ENCODE measurements around the gene POU3F3.

The POU3F3 gene

GRCh38 chr2:104816143-104816542, 37.8 kb upstream of the POU3F3 start (continued):
- TF ChIP-seq ATF2 (tag by site-specific recombination; IDR thresholded peaks at IDR 0.05; ENCODE audit: low read depth) (no peak), ZNF792 (tag by site-specific recombination; IDR thresholded peaks at IDR 0.05) (no peak), ZNF629 (tag by site-specific recombination; IDR thresholded peaks at IDR 0.05) (no peak), TRIM28 (IDR thresholded peaks at IDR 0.05; ENCODE audit: borderline replicate concordance, low read length) (no peak), MYNN (tag by site-specific recombination; IDR thresholded peaks at IDR 0.05; ENCODE audit: borderline replicate concordance) (no peak), ZNF701 (tag by site-specific recombination; IDR thresholded peaks at IDR 0.05) (no peak), MZF1 (tag by site-specific recombination; IDR thresholded peaks at IDR 0.05; ENCODE audit: borderline replicate concordance) (no peak), ZBTB7A (tag by site-specific recombination; IDR thresholded peaks at IDR 0.05; ENCODE audit: low read depth) (no peak), ZNF26 (tag by site-specific recombination; IDR thresholded peaks at IDR 0.05) (no peak), KLF16 (tag by site-specific recombination; IDR thresholded peaks at IDR 0.05) (no peak), YY1 (tag by site-specific recombination; IDR thresholded peaks at IDR 0.05) (no peak), ZNF202 (tag by site-specific recombination; IDR thresholded peaks at IDR 0.05; ENCODE audit: borderline replicate concordance) (no peak), ZNF654 (tag by site-specific recombination; IDR thresholded peaks at IDR 0.05; ENCODE audit: low read depth) (no peak)
- TF ChIP-seq, protein P1, sequence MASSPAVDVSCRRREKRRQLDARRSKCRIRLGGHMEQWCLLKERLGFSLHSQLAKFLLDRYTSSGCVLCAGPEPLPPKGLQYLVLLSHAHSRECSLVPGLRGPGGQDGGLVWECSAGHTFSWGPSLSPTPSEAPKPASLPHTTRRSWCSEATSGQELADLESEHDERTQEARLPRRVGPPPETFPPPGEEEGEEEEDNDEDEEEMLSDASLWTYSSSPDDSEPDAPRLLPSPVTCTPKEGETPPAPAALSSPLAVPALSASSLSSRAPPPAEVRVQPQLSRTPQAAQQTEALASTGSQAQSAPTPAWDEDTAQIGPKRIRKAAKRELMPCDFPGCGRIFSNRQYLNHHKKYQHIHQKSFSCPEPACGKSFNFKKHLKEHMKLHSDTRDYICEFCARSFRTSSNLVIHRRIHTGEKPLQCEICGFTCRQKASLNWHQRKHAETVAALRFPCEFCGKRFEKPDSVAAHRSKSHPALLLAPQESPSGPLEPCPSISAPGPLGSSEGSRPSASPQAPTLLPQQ (tag by site-specific recombination; IDR thresholded peaks at IDR 0.05) = no peak
- TF ChIP-seq, protein P2, sequence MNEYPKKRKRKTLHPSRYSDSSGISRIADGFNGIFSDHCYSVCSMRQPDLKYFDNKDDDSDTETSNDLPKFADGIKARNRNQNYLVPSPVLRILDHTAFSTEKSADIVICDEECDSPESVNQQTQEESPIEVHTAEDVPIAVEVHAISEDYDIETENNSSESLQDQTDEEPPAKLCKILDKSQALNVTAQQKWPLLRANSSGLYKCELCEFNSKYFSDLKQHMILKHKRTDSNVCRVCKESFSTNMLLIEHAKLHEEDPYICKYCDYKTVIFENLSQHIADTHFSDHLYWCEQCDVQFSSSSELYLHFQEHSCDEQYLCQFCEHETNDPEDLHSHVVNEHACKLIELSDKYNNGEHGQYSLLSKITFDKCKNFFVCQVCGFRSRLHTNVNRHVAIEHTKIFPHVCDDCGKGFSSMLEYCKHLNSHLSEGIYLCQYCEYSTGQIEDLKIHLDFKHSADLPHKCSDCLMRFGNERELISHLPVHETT (tag by site-specific recombination; IDR thresholded peaks at IDR 0.05) = no peak
- TF ChIP-seq, protein P3, sequence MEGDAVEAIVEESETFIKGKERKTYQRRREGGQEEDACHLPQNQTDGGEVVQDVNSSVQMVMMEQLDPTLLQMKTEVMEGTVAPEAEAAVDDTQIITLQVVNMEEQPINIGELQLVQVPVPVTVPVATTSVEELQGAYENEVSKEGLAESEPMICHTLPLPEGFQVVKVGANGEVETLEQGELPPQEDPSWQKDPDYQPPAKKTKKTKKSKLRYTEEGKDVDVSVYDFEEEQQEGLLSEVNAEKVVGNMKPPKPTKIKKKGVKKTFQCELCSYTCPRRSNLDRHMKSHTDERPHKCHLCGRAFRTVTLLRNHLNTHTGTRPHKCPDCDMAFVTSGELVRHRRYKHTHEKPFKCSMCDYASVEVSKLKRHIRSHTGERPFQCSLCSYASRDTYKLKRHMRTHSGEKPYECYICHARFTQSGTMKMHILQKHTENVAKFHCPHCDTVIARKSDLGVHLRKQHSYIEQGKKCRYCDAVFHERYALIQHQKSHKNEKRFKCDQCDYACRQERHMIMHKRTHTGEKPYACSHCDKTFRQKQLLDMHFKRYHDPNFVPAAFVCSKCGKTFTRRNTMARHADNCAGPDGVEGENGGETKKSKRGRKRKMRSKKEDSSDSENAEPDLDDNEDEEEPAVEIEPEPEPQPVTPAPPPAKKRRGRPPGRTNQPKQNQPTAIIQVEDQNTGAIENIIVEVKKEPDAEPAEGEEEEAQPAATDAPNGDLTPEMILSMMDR (tag by site-specific recombination; IDR thresholded peaks at IDR 0.05) = no peak

GRCh38 chr2:104818264-104818663, 35.7 kb upstream of the POU3F3 start:
- H3K36me3 ChIP-seq (ENCODE audit: control insufficient read depth in 2 of 2, insufficient read depth in 1 of 2, low read length in 2 of 2) = no peaks in the 10 kb centered on the region
- no peaks in the 10 kb centered on the region; the same call in 1 of the 2 replicates for H3K4me1 ChIP-seq (ENCODE audit: control insufficient read depth, insufficient read depth, low read length)
- no peak overlapping the region for H3K27ac ChIP-seq (ENCODE audit: extremely low read depth, low read depth, low read length)
- H3K9me3 ChIP-seq (ENCODE audit: control insufficient read depth, insufficient read depth, low read depth, low read length) = no peaks in the 10 kb centered on the region
- ChIA-PET POLR2A (no interaction called here), CTCF (no interaction called here)
- no peak overlapping the region for H3K4me3 ChIP-seq (ENCODE audit: low read depth, low read length)
- TF ChIP-seq ZNF621 (tag by site-specific recombination; IDR thresholded peaks at IDR 0.05) = no peak
- no peak for TF ChIP-seq ZNF266 (tag by site-specific recombination; IDR thresholded peaks at IDR 0.05; ENCODE audit: low read depth)
- no peak for TF ChIP-seq RBAK (tag by site-specific recombination; IDR thresholded peaks at IDR 0.05)
- TF ChIP-seq ZNF654 (tag by site-specific recombination; IDR thresholded peaks at IDR 0.05; ENCODE audit: low read depth) = no peak
- TF ChIP-seq ZNF843 (tag by site-specific recombination; IDR thresholded peaks at IDR 0.05) = no peak
- no peak for TF ChIP-seq ZNF23 (tag by site-specific recombination; IDR thresholded peaks at IDR 0.05; ENCODE audit: borderline replicate concordance)
- no peak for TF ChIP-seq ZNF600 (tag by site-specific recombination; IDR thresholded peaks at IDR 0.05)
- TF ChIP-seq OVOL3 (tag by site-specific recombination; IDR thresholded peaks at IDR 0.05) = no peak
- TF ChIP-seq, protein P1 (tag by site-specific recombination; IDR thresholded peaks at IDR 0.05) = no peak
- TF ChIP-seq ZBTB17 (tag by site-specific recombination; IDR thresholded peaks at IDR 0.05) = no peak
- TF ChIP-seq HOXA7 (CRISPR knock-in tag; IDR thresholded peaks at IDR 0.05; ENCODE audit: borderline replicate concordance) = no peak
- no peak for TF ChIP-seq PRDM6 (tag by site-specific recombination; IDR thresholded peaks at IDR 0.05)
- TF ChIP-seq ZNF10 (tag by site-specific recombination; IDR thresholded peaks at IDR 0.05) = no peak
- TF ChIP-seq ZNF548 (tag by site-specific recombination; IDR thresholded peaks at IDR 0.05) = no peak

Measured in HEK293 (cell line).